ENCODE results near the gene PTGIS.

GRCh38 chr20:49607568-49607967 lies 39.6 kb upstream of the PTGIS start:
- TF ChIP-seq POLR2A (IDR thresholded peaks at IDR 0.05) (no peak), CTCF (IDR thresholded peaks at IDR 0.05 in 8 of 11, conservative IDR thresholded peaks at IDR 0.05 in 3 of 11) (no peak), POLR2AphosphoS5 (IDR thresholded peaks at IDR 0.05) (no peak)
